Iris pigment epithelial cell (primary cell): Measurements from ENCODE around the gene TAS1R3.
A peak's percentile ranks its signal among the peaks of the same experiment; 100 is the strongest.

ENCODE experiments used
- DNase-seq: peaks from one replicate; pipeline ENCODE4 v3.0.0-alpha.2; 2011; ENCODE audit warnings: low read depth

TAS1R3 gene

GRCh38 chr1:1295154-1295923 lies 35.7 kb upstream of the TAS1R3 start:
- DNase-seq: no peak

- no peak for DNase-seq
These were observed 34.7 kb upstream of the TAS1R3 start for GRCh38 chr1:1296070-1297061.

- DNase-seq: no peak
These were observed 33.2 kb upstream of the TAS1R3 start for GRCh38 chr1:1297802-1298424.

GRCh38 chr1:1298861-1299685 lies 32.0 kb upstream of the TAS1R3 start:
- DNase-seq: peak; percentile 30

GRCh38 chr1:1299686-1300351 lies 31.3 kb upstream of the TAS1R3 start:
- no peak for DNase-seq

- DNase-seq: no peak
These were observed 30.7 kb upstream of the TAS1R3 start for GRCh38 chr1:1300352-1300739.

GRCh38 chr1:1302006-1302430 lies 29.1 kb upstream of the TAS1R3 start:
- no peak for DNase-seq

- no peak for DNase-seq
These were observed 28.1 kb upstream of the TAS1R3 start for GRCh38 chr1:1302951-1303509.

GRCh38 chr1:1303736-1304135 lies 27.3 kb upstream of the TAS1R3 start:
- no peak for DNase-seq

- DNase-seq: peak; percentile 76
These were observed 26.5 kb upstream of the TAS1R3 start for GRCh38 chr1:1304331-1305299.

GRCh38 chr1:1305300-1306069 lies 25.6 kb upstream of the TAS1R3 start:
- peak; percentile 76 for DNase-seq

GRCh38 chr1:1306070-1306660 lies 24.9 kb upstream of the TAS1R3 start:
- peak; percentile 25 for DNase-seq

- DNase-seq: peak; percentile 15
These were observed 24.3 kb upstream of the TAS1R3 start for GRCh38 chr1:1306661-1307260.

- peak; percentile 21 for DNase-seq
These were observed 23.7 kb upstream of the TAS1R3 start for GRCh38 chr1:1307261-1307922.

- peak; percentile 96 for DNase-seq
These were observed 22.9 kb upstream of the TAS1R3 start, which contains the start of the genes ACAP3 and PUSL1 for GRCh38 chr1:1307923-1308755. Gene ACAP3 (minus strand): TSS chr1:1307930. CDS start chr1:1307815, 115 bp downstream. Gene PUSL1 (plus strand): TSS chr1:1308597. CDS start chr1:1308644, 47 bp downstream.

GRCh38 chr1:1308756-1309250 lies 22.3 kb upstream of the TAS1R3 start:
- DNase-seq: no peak
